ENCODE results near the gene PCDHA6. TPM values are rescaled to one million over a fixed set of nuclear protein-coding genes. Genes with fewer than 3 reads are reported as not detected.
"Not testable (repeated sequence)": the region's sequence is repeated elsewhere in the genome, so short reads cannot be mapped to it uniquely, and the experiment has no call there.

Gene PCDHA6
- total and polyA plus RNA-seq, 2 experiments from 2014 or later: 0.27 to 3.2 TPM

DNA sequence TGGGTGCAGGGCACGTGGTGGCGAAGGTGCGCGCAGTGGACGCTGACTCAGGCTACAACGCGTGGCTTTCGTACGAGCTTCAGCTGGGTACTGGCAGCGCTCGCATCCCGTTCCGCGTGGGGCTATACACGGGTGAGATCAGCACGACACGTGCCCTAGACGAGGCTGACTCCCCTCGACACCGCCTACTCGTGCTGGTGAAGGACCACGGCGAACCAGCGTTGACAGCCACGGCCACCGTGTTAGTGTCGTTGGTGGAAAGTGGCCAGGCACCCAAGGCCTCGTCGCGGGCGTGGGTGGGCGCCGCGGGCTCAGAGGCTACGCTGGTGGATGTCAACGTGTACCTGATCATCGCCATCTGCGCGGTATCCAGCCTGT is 31.1 kb upstream of the PCDHA6 start:
- no peak overlapping the region for H3K4me2 ChIP-seq
- H3K4me1 ChIP-seq (ENCODE audit: insufficient read depth): no peaks in the 10 kb centered on the region
- H4K20me1 ChIP-seq (ENCODE audit: insufficient read depth, poor library complexity, severe bottlenecking): no peaks in the 10 kb centered on the region
- no peaks in the 10 kb centered on the region for H3K27me3 ChIP-seq
- no peak overlapping the region for H3K4me3 ChIP-seq
- no peak overlapping the region for H2AFZ ChIP-seq
- 100% methylated on average over 26 of the region's 39 CpGs for WGBS (ENCODE audit: low lambda C conversion rate, missing lambda C conversion rate)
- no peaks in the 10 kb centered on the region for H3K9me2 ChIP-seq (replicated peaks; ENCODE audit: insufficient read depth)
- TF ChIP-seq, protein P1, sequence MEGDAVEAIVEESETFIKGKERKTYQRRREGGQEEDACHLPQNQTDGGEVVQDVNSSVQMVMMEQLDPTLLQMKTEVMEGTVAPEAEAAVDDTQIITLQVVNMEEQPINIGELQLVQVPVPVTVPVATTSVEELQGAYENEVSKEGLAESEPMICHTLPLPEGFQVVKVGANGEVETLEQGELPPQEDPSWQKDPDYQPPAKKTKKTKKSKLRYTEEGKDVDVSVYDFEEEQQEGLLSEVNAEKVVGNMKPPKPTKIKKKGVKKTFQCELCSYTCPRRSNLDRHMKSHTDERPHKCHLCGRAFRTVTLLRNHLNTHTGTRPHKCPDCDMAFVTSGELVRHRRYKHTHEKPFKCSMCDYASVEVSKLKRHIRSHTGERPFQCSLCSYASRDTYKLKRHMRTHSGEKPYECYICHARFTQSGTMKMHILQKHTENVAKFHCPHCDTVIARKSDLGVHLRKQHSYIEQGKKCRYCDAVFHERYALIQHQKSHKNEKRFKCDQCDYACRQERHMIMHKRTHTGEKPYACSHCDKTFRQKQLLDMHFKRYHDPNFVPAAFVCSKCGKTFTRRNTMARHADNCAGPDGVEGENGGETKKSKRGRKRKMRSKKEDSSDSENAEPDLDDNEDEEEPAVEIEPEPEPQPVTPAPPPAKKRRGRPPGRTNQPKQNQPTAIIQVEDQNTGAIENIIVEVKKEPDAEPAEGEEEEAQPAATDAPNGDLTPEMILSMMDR (IDR thresholded peaks at IDR 0.05; ENCODE audit: poor library complexity): no peak
- no peak for TF ChIP-seq EZH2 (IDR thresholded peaks at IDR 0.05; ENCODE audit: borderline replicate concordance)
- no peak for TF ChIP-seq EZH2phosphoT487 (IDR thresholded peaks at IDR 0.05; ENCODE audit: low read depth, severe bottlenecking, unreplicated experiment)
- no peaks in the 10 kb centered on the region for H3K79me2 ChIP-seq
- H3K27ac ChIP-seq: no peak overlapping the region
- DNase-seq (ENCODE audit: low spot score): no peak
- peaks cover 2% of the 10 kb centered on the region for H3K36me3 ChIP-seq (replicated peaks; ENCODE audit: insufficient read depth, low read depth)
- H3K9me3 ChIP-seq (ENCODE audit: low read depth): peaks cover 32% of the 10 kb centered on the region

DNA sequence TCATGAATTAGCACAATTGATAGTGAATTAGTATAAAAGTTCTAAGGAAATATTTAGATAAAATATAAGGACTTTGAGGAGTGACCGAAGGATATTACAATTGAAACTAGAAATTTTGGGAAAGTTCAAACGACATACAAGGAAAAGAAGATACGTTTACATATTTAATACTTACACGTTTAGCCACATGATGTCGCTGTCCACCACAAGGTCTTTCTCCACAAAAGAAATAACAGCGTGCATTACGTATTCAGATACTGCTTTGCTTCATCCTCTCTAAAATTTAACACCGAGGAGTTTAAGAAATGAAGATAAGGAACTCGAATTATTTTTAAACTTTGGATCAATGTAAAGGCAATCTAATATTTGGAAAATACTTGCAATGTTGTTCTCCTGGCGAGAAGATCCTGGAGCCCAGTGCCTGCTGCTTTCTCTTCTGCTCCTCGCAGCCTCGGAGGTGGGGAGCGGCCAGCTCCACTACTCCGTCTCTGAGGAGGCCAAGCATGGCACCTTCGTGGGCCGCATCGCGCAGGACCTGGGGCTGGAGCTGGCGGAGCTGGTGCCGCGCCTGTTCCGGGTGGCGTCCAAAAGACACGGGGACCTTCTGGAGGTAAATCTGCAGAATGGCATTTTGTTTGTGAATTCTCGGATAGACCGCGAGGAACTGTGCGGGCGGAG is 26.8 kb upstream of the PCDHA6 start, which contains the start of gene PCDHA3:
PCDHA3 (plus strand) TSS at position 242 of the 678 bp plus-strand sequence.
- Histone ChIP-seq H3K79me2 (no peaks in the 10 kb centered on the region), H2AFZ (no peak within 1 kb of the TSS), H3K9me2 (replicated peaks; ENCODE audit: insufficient read depth) (no peaks in the 10 kb centered on the region), H3K27me3 (no peaks in the 10 kb centered on the region), H3K4me1 (ENCODE audit: insufficient read depth) (no peaks in the 10 kb centered on the region), H3K4me3 (no peak within 1 kb of the TSS), H3K27ac (no peak within 1 kb of the TSS), H3K9me3 (ENCODE audit: low read depth) (peaks cover 18% of the 10 kb centered on the region), H4K20me1 (ENCODE audit: insufficient read depth, poor library complexity, severe bottlenecking) (no peaks in the 10 kb centered on the region), H3K36me3 (replicated peaks; ENCODE audit: insufficient read depth, low read depth) (peaks cover 5% of the 10 kb centered on the region), H3K4me2 (no peak within 1 kb of the TSS)
- TF ChIP-seq EZH2phosphoT487 (IDR thresholded peaks at IDR 0.05; ENCODE audit: low read depth, severe bottlenecking, unreplicated experiment): no peak
- TF ChIP-seq, protein P1 (IDR thresholded peaks at IDR 0.05; ENCODE audit: poor library complexity): no peak
- no peak for TF ChIP-seq EZH2 (IDR thresholded peaks at IDR 0.05; ENCODE audit: borderline replicate concordance)
- DNase-seq (ENCODE audit: low spot score): no peak
- WGBS (ENCODE audit: low lambda C conversion rate, missing lambda C conversion rate): 96% methylated on average over 29 of the region's 29 CpGs

DNA sequence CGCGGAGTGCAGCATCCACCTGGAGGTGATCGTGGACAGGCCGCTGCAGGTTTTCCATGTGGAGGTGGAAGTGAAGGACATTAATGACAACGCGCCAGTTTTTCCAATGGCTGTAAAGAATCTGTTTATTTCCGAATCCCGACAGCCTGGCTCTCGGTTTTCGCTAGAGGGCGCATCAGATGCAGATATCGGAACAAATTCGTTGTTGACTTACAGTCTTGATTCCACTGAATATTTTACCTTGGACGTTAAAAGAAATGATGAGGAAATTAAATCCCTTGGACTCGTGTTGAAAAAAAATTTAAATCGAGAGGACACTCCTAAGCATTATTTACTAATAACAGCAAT is 26.3 kb upstream of the PCDHA6 start:
- no peaks in the 10 kb centered on the region for H4K20me1 ChIP-seq (ENCODE audit: insufficient read depth, poor library complexity, severe bottlenecking)
- H3K36me3 ChIP-seq (replicated peaks; ENCODE audit: insufficient read depth, low read depth): peaks cover 5% of the 10 kb centered on the region
- H3K4me2 ChIP-seq: no peak overlapping the region
- no peak for DNase-seq (ENCODE audit: low spot score)
- 98% methylated on average over 16 of the region's 16 CpGs for WGBS (ENCODE audit: low lambda C conversion rate, missing lambda C conversion rate)
- no peaks in the 10 kb centered on the region for H3K4me1 ChIP-seq (ENCODE audit: insufficient read depth)
- no peaks in the 10 kb centered on the region for H3K79me2 ChIP-seq
- no peaks in the 10 kb centered on the region for H3K9me2 ChIP-seq (replicated peaks; ENCODE audit: insufficient read depth)
- no peak overlapping the region for H3K27ac ChIP-seq
- peaks cover 18% of the 10 kb centered on the region for H3K9me3 ChIP-seq (ENCODE audit: low read depth)
- no peak for TF ChIP-seq EZH2phosphoT487 (IDR thresholded peaks at IDR 0.05; ENCODE audit: low read depth, severe bottlenecking, unreplicated experiment)
- TF ChIP-seq EZH2 (IDR thresholded peaks at IDR 0.05; ENCODE audit: borderline replicate concordance): no peak
- TF ChIP-seq, protein P1 (IDR thresholded peaks at IDR 0.05; ENCODE audit: poor library complexity): no peak
- no peaks in the 10 kb centered on the region for H3K27me3 ChIP-seq
- no peak overlapping the region for H3K4me3 ChIP-seq
- no peak overlapping the region for H2AFZ ChIP-seq

DNA sequence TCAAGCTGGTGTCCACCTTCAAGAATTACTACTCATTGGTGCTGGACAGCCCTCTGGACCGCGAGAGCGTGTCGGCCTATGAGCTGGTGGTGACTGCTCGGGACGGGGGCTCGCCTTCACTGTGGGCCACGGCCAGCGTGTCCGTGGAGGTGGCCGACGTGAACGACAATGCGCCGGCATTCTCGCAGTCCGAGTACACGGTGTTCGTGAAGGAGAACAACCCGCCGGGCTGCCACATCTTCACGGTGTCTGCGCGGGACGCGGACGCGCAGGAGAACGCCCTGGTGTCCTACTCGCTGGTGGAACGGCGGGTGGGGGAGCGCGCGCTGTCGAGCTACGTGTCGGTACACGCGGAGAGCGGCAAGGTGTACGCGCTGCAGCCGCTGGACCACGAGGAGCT is 25.4 kb upstream of the PCDHA6 start:
- peaks cover 18% of the 10 kb centered on the region for H3K9me3 ChIP-seq (ENCODE audit: low read depth)

More for the DNA sequence above, 25.4 kb upstream of the PCDHA6 start:
- 99% methylated on average over 45 of the region's 45 CpGs for WGBS (ENCODE audit: low lambda C conversion rate, missing lambda C conversion rate)
- not testable (repeated sequence) for H2AFZ ChIP-seq; H3K4me1 ChIP-seq (ENCODE audit: insufficient read depth); H3K4me2 ChIP-seq; H4K20me1 ChIP-seq (ENCODE audit: insufficient read depth, poor library complexity, severe bottlenecking); DNase-seq (ENCODE audit: low spot score); H3K79me2 ChIP-seq; H3K27ac ChIP-seq; H3K27me3 ChIP-seq; H3K9me2 ChIP-seq (replicated peaks; ENCODE audit: insufficient read depth); H3K36me3 ChIP-seq (replicated peaks; ENCODE audit: insufficient read depth, low read depth); H3K4me3 ChIP-seq

All from hepatocyte (in vitro differentiated cells).